Posterior cingulate gyrus (tissue), 11 donors: Measurements from ENCODE around the gene HYAL3.
"Not testable (repeated sequence)": the region's sequence is repeated elsewhere in the genome, so short reads cannot be mapped to it uniquely, and the experiment has no call there.

Source experiments
- DNase-seq, 10 donors: peaks; one replicate each; pipeline versions ENCODE4 v3.0.0 to v3.0.0-alpha.2; 2020 to 2021; ENCODE audit warnings: mixed read lengths in 3 of 10
- intact Hi-C: fragments of 100-400 bp; cut with DNase I; formaldehyde crosslinking; loops from one replicate; pipeline ENCODE4 v1.15.1; 2023

HYAL3 gene

DNA sequence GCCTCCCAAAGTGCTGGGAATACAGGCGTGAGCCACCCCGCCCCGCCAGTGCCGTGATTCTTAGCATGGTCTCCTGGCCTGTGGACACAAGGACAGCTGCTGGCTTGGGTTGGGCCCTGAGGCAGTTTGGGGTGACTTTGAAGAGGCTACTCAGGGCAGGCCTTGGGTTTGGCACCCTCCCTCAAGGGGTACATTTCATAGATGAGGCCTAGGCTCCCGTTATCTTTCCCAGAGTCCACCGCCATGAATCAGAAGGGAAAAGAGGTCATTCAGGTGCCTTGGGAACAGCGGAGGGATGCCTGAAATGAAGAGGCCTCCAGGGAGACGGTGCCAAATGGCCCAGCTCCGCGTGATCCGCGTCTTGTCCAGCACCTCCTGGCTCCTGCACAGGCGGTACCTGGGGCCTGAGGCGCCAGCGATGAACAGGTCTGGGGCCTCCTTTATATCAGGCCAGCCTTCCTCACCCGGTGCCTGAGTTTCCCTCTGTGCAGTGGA, 53.9 kb downstream of the HYAL3 start:
- intact Hi-C loops = no loop called here
- no peak for DNase-seq

DNA sequence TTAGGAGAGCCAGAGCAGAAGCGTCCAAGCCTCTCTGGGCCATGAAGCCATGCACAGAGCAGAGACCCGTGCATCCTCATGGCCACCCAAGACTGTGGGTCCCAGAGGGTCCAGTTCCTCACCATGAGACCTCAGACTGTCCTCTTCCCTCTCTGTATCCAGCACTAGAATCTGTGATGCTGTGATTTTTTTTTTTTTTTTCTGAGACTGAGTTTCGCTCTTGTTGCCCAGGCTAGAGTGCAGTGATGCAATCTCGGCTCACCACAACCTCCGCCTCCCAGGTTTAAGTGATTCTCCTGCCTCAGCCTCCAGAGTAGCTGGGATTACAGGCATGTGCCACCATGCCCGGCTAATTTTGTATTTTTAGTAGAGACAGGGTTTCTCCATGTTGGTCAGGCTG, 54.4 kb downstream of the HYAL3 start:
- intact Hi-C loops, DNase-seq: not testable (repeated sequence)

DNA sequence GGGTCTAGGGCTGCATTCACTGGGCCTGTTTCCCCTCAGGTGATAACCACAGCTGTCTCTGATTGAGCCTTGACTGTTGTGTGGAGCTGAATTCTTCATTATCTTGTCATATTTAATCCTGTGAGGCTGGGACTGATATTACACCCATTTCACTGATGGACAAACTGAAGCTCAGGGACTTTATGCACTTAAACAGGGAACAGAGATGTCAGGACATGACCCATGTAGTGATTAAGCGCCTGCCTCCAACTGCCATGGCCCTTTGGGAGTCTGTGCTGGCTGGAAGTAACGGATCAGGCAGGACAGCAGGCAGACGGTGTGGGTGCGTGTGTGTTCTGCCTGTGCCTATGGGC, 55.7 kb downstream of the HYAL3 start:
- no peak for DNase-seq

DNA sequence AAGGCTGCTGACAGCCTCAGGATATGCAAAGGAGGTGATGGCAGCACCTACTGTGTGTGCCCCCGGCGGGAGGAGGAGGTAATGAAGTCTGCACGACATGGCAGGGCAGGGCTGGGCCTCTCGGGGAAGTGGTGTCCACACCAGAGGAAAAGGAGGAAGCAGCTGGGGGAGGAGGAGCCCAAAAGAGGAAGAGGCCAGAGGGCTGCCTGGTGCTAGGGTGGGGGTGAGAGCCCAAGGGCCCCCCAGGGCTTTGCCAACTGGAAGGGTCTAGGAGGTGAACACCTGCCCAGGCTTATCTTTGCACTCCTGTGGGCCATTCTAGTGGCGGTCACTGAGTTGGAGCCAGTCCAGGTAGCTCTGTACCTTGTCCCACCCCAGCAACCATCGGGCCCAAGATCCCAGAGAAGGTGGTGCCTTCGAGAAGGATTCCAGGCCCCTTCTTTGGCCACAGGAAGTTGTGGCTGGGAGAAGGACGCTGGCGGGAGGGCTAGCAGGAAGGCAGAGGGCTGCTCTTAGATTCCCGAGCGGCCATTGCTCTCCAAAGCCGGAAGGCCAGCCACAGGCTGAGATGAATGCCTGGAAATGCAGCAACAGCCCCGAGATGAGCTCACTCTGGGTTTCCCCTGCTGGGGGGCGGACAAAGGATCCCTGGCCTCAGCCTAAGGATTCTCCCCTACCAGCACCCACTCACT, 56.2 kb downstream of the HYAL3 start:
- intact Hi-C loops = no loop called here
- DNase-seq = peak in 1 of 10 donors; percentile 42

More for the DNA sequence above, 55.7 kb downstream of the HYAL3 start:
- intact Hi-C loops = no loop called here
